Measurements from ENCODE around the gene S100Z.
"Not testable (repeated sequence)": the region's sequence is repeated elsewhere in the genome, so short reads cannot be mapped to it uniquely, and the experiment has no call there.

S100Z gene

GRCh38 chr5:76874088-76874581, 24.3 kb downstream of the S100Z start:
- no peak for DNase-seq (ENCODE audit: low read depth in 2 of 2)

- no peak for DNase-seq (ENCODE audit: low read depth in 2 of 2)
Measured at GRCh38 chr5:76888733-76889300, 39.0 kb downstream of the S100Z start.

GRCh38 chr5:76893294-76893693, 43.5 kb downstream of the S100Z start:
- no peak for DNase-seq (ENCODE audit: low read depth in 2 of 2)

DNA sequence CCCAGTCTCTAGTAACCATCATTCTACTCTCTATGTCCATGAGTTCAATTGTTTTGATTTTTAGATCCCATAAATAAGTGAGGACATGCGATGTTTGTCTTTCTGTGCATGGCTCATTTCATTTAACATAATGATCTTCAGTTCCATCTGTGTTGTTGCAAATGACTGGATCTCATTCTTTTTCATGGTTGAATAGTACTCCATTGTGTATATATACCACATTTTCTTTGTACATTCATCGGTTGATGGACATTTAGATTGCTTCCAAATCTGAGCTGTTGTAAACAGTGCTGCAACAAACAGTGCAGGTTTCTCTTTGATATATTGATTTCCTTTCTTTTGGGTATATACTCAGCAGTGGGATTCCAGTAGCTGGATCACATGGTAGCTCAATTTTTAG, 46.4 kb downstream of the S100Z start:
- no peak for DNase-seq (ENCODE audit: low read depth in 2 of 2)

DNA sequence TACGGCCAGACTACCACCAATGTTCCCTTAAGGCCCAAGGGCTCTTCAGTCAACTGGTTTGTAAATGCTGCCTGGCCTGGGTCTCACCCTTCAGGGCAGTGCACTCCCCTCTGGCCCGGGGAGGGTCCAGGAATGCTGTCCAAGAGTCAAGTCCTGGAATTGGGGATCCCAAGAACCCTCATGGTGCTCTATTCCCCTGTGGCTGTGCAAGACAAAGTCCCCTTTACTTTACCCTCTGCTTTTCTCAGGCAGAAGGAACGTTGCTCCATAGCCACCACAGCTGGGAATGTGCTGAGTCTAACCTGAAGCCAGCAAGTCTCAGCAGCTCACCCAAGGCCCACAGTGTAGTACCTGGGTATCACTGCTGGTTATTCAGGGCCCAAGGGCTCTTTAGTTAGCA, 51.7 kb downstream of the S100Z start:
- no peak for DNase-seq (ENCODE audit: low read depth in 2 of 2)

DNA sequence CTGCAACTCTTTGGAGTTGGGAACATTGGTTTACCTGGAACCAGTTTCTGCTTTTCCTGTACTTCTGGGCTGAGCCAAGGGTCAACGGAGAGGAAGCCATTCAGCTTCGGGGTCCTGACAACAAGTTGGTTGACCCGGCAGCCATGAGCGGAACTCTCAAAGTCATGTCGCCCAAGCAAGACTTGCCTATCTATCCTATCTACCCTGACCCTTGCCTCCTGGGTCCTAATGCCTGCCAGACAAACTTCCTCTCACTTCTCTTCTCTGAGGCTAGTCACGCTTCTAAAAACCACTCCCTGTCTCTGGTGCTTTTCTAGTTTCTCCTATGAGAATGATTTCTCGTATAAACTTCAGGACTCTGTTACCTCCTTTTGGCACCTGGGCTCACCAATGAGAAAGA, 58.4 kb downstream of the S100Z start:
- DNase-seq (ENCODE audit: low read depth in 2 of 2): no peak

GRCh38 chr5:76910344-76910933, 60.6 kb downstream of the S100Z start:
- not testable (repeated sequence) for DNase-seq (ENCODE audit: low read depth in 2 of 2)

DNA sequence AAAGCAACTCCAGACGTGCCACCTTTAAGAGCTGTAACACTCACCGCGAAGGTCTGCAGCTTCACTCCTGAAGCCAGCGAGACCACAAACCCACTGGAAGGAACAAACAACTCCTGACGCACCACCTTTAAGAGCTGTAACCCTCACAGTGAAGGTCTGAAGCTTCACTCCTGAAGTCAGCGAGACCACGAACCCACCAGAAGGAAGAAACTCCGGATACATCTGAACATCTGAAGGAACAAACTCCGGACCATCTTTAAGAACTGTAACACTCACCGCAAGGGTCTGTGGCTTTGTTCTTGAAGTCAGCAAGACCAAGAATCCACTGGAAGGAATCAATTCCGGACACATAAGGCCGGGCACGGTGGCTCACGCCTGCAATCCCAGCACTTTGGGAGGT, 64.9 kb downstream of the S100Z start:
- DNase-seq (ENCODE audit: low read depth in 2 of 2): not testable (repeated sequence)

DNA sequence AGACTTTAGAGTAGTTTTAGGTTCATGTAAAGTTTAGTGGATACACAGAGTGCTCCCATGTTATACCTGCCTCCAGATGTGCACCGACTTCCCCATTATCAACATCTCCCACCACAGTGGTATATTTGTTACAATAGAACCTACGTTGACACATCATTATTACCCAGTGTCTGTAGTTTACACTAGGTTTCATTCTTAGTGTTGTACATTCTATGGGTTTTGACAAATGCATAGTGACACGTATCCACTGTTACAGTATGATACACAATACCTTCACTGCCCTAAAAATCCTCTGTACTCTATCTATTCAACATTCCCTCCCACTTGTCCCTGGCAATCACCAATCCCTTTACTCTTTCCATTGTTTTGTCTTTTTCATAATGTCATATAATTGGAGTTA, 68.7 kb downstream of the S100Z start:
- DNase-seq (ENCODE audit: low read depth in 2 of 2): no peak

- no peak for DNase-seq (ENCODE audit: low read depth in 2 of 2)
Measured at GRCh38 chr5:76920491-76920890, 70.7 kb downstream of the S100Z start.

DNA sequence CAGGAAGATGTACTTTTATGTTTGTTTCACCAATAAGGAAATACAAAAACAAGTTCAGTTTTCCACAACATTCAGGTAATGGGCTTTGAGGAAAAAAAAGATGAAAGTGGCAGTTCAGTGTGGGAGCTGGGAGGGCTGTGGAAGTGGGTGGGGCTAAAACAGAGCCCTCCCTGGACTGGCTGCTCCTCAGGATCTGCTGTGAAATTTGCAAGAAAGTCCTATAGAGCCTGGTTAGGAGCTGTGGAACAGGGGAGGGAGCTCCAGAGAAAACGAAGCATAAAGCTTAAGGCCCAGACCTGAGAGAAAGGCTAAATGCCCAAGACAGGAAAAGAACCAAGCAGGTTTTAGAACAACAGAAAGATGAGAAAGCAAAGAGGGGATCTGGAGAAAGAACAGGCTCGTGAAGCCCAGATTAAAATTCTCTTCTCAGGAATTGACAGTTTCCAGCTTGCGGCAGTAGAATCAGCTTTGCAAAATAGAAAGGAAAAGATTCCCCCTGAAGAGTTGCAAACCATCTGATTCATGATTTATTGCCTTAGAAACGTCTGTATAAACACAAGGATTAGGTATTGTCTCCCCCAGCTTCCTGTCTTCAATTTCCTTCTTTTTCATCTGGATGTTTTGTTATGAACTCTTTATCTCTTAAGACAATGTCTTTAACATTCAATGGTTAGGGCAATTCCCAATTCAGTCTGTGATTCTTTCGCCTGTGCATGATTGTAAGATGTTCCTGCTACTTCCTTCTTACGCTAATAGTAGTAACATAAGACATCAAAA, 76.7 kb downstream of the S100Z start:
- no peak for DNase-seq (ENCODE audit: low read depth in 2 of 2)

GRCh38 chr5:76927961-76928360, 78.1 kb downstream of the S100Z start:
- no peak for DNase-seq (ENCODE audit: low read depth in 2 of 2)

GRCh38 chr5:76930083-76930482, 80.3 kb downstream of the S100Z start:
- no peak for DNase-seq (ENCODE audit: low read depth in 2 of 2)

- DNase-seq (ENCODE audit: low read depth in 2 of 2): no peak
Measured at GRCh38 chr5:76938177-76938576, 88.4 kb downstream of the S100Z start.

DNA sequence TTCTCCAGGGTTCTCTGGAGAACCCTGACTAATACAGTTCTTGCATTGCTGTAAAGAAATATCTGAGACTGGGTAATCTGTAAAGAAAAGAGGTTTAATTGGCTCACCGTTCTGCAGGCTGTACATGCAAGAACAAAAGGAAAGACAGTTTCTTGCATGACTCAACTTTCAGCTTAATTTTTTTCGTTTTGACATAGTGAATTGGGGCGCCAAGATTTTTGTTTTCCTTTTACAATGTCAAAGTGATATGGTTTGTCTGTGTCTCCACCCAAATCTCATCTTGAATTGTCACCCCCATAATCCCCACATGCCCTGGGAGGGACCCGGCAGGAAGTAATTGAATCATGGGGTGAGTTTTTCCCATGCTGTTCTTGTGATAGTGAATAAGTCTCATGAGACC, 91.2 kb downstream of the S100Z start:
- no peak for DNase-seq (ENCODE audit: low read depth in 2 of 2)

GRCh38 chr5:76941442-76941841, 91.6 kb downstream of the S100Z start:
- DNase-seq (ENCODE audit: low read depth in 2 of 2): no peak

DNA sequence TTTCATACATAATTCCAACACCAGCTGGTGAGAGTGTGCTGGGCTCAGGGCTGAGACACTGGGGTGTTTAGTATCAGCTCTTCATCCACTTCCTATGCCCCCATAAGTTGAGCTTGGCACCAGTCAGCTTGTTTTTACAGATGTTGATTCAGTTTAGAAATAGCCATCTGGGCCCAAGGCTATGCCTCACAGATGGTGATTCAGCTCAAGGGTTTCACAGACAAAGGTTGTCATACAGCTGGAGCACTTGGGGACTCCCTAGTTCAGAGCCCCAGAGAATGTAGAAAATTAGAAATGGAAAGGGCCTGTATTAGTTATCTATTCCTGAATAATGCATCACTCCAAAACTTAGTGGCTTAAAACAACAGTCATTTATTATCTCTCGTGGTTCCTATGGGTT, 92.8 kb downstream of the S100Z start:
- no peak for DNase-seq (ENCODE audit: low read depth in 2 of 2)

DNA sequence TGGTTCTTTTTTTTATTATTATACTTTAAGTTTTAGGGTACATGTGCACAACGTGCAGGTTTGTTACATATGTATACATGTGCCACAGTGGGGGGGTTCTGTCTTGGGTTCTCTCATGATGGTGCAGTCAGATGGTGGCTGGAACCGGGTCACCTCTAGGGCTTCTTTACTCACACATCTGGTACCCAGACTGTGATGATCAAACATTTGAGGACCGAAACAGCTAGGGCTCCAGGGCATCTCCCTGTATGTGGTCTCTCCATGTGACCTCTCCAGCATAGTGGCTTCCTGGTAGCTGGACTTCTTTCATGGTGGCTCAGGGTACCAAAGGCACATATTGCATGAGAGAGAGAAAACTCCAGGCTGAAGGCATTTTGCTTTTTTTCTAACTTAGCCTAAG, 93.2 kb downstream of the S100Z start:
- DNase-seq (ENCODE audit: low read depth in 2 of 2): no peak

DNA sequence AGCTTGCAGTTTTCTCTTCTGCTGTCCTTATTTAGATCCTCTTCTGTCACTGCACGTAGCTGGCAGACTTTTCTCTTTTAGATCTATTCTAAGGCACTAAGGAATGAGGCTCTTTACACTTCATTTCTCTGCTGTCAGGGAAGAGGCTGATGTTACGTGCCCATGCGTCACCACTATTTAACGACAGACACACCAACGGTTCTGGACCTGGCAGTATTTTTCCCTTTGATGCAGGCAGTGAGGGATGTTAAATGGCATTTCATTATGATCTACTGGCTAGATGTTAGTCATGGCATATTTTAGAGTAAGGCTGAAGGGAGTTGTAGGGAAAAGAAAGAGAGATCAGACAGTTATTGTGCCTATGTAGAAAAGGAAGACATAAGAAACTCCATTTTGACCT, 94.8 kb downstream of the S100Z start:
- DNase-seq (ENCODE audit: low read depth in 2 of 2): no peak

- DNase-seq (ENCODE audit: low read depth in 2 of 2): not testable (repeated sequence)
Measured at GRCh38 chr5:76945238-76945637, 95.4 kb downstream of the S100Z start.

GRCh38 chr5:76946090-76946489, 96.3 kb downstream of the S100Z start:
- no peak for DNase-seq (ENCODE audit: low read depth in 2 of 2)

GRCh38 chr5:76947082-76947503, 97.3 kb downstream of the S100Z start:
- DNase-seq (ENCODE audit: low read depth in 2 of 2): no peak
